Bronchial epithelial cell (primary cell): ENCODE results near the gene SPRED2. TPM values are rescaled to one million over a fixed set of nuclear protein-coding genes. Genes with fewer than 3 reads are reported as not detected.

Experiments used
- DNase-seq: peaks from one replicate; pipeline ENCODE4 v3.0.0-alpha.2; 2010; ENCODE audit warnings: low read depth
- FAIRE-seq: peaks from 2 replicates; lab custom pipeline; 2011; peaks lifted over from hg19 to GRCh38; lab: Jason Lieb, UNC
- H3K27me3 ChIP-seq: 2 replicates; pipeline ENCODE4 v1.5.1; 2011; ENCODE audit warnings: low read length; ENCODE audit not compliant: control insufficient read depth, insufficient read depth
- H3K36me3 ChIP-seq: 2 replicates; pipeline ENCODE4 v1.5.1; 2011; ENCODE audit warnings: low read length; ENCODE audit not compliant: control insufficient read depth, insufficient read depth
- H3K4me3 ChIP-seq: 2 replicates; pipeline ENCODE4 v1.5.1; 2011; ENCODE audit warnings: mild to moderate bottlenecking, low read depth, low read length, control low read depth
- CTCF ChIP-seq: IDR thresholded peaks from 2 replicates; pipeline ENCODE4 v1.5.1; 2011; ENCODE audit warnings: mild to moderate bottlenecking, moderate library complexity, low read length, control low read depth, inconsistent platforms; ENCODE audit not compliant: insufficient read depth, severe bottlenecking
- total RNA-seq: library from RNA; depleted of rRNA; stranded (reverse); fragments of >200 nt; gene quantifications from 2 replicates; pipeline ENCODE4 v1.2.1, GENCODE V29; 2014

SPRED2 gene
- total RNA-seq = 2.4 and 3.4 TPM in 2 replicates

GRCh38 chr2:65432227-65433190 is at the start of gene SPRED2:
TSS of gene SPRED2 (minus strand) at chr2:65432599. CDS start at chr2:65431987, 612 bp downstream.
- no peaks in the 10 kb centered on the region for H3K36me3 ChIP-seq
- TF ChIP-seq CTCF = peak; percentile 6
- FAIRE-seq = no peak
- peak within 1 kb of the TSS; percentile 96 for H3K4me3 ChIP-seq
- peak; percentile 89 for DNase-seq
- no peaks in the 10 kb centered on the region for H3K27me3 ChIP-seq

- no peak for TF ChIP-seq CTCF
- Histone ChIP-seq H3K36me3 (no peaks in the 10 kb centered on the region), H3K27me3 (no peaks in the 10 kb centered on the region), H3K4me3 (no peak overlapping the region)
- FAIRE-seq = no peak
- no peak for DNase-seq
These were observed 49.6 kb upstream of the SPRED2 start for GRCh38 chr2:65481961-65482360.

- H3K4me3 ChIP-seq = no peak overlapping the region
- TF ChIP-seq CTCF = no peak
- DNase-seq = no peak
- no peaks in the 10 kb centered on the region for H3K27me3 ChIP-seq
- no peaks in the 10 kb centered on the region for H3K36me3 ChIP-seq
- no peak for FAIRE-seq
These were observed 47.1 kb upstream of the SPRED2 start for GRCh38 chr2:65479524-65479923.

GRCh38 chr2:65478498-65479135 is 46.2 kb upstream of the SPRED2 start:
- DNase-seq = no peak
- no peak overlapping the region for H3K4me3 ChIP-seq
- no peaks in the 10 kb centered on the region for H3K36me3 ChIP-seq
- TF ChIP-seq CTCF = no peak
- no peak for FAIRE-seq
- no peaks in the 10 kb centered on the region for H3K27me3 ChIP-seq

- no peak for TF ChIP-seq CTCF
- no peaks in the 10 kb centered on the region for H3K36me3 ChIP-seq
- H3K4me3 ChIP-seq = no peak overlapping the region
- FAIRE-seq (no peak), DNase-seq (no peak)
- H3K27me3 ChIP-seq = no peaks in the 10 kb centered on the region
These were observed 45.2 kb upstream of the SPRED2 start for GRCh38 chr2:65477590-65477989.
